TTC549 (cell line): ENCODE data around the gene HELZ.
"Not testable (repeated sequence)": the region's sequence is repeated elsewhere in the genome, so short reads cannot be mapped to it uniquely, and the experiment has no call there.

Experiments used
- FAIRE-seq: peaks from 2 replicates; lab custom pipeline; 2012; peaks lifted over from hg19 to GRCh38; lab: Jason Lieb, UNC

Gene HELZ

GRCh38 chr17:67181825-67182224 is 63.2 kb downstream of the HELZ start:
- no peak for FAIRE-seq

- FAIRE-seq = no peak
These were observed 64.7 kb downstream of the HELZ start for GRCh38 chr17:67180275-67180674.

GRCh38 chr17:67178555-67178954 is 66.4 kb downstream of the HELZ start:
- no peak for FAIRE-seq

GRCh38 chr17:67177732-67178131 is 67.3 kb downstream of the HELZ start:
- FAIRE-seq = no peak

GRCh38 chr17:67174190-67174589 is 70.8 kb downstream of the HELZ start:
- no peak for FAIRE-seq

GRCh38 chr17:67171560-67171959 is 73.4 kb downstream of the HELZ start:
- no peak for FAIRE-seq

DNA sequence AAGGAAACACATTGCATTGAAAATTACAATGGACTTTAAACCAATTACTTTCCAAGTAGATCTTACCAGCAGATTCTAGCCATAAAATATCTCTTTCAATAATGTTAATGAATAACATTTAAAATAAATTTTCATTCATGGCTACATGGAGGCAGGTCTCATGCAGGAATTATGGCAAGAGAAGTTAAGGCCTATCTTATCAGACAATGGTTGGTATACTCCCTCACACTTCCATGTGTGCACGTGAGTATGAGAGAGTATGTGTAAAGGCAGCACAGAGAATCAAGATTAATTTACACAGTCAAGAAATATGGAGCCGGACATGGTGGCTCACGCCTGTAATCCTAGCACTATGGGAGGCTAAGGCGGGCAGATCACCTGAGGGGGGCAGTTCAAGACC is 76.5 kb downstream of the HELZ start:
- no peak for FAIRE-seq

- no peak for FAIRE-seq
These were observed 79.8 kb downstream of the HELZ start for GRCh38 chr17:67165201-67165600.

DNA sequence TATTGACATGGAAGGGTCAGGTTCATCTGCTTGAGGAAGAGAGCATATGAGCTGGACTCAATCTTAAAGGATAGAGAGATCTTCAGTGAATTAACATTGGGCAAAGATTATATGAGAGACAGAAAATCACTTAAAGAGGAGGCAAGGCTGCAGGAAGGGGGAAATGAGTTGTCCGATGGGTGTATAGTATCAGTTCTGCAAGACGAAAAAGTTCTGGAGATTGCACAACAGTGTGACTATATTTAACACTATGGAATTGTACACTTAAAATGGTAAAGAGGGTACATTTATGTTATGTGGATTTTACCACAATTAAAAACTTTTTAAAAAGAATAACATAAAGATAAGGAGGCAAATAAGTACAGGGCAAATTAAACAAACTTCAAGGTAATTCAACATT is 80.7 kb downstream of the HELZ start:
- no peak for FAIRE-seq

DNA sequence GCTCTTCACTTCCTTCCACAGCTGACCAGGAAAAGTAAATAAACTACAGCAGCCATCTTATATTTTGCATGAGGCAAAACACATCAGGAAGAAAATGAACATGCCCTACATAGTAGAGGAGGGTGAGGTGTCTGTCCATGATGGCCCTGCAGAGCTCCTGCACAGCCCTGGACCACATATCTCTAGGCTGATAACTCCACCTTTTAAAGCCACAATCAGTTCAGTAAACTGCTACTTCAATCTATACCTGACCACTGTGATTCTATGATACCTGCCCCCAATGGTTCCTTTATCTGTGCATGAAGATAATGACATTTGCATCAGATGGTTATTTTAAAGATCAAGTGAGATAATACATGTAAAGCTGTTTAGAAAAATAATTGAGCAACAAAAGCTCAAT is 82.2 kb downstream of the HELZ start:
- FAIRE-seq = no peak

DNA sequence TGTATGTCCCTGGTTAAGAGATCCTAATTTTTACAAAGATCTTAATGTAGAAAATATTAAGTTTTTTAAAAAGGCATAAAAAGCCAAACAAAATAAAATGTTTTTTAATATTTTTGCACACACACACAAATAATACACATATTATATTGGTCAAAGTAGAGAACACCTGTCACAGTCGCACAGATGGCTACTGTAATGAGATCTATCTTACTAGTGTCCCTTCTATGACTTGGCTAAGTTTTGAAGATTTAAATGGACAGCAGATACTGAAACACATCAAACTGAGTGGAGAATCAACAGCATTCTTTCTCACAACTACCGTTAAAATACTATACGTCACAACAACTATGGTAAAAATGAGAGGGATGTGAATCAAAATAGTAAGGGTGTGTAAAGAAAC is 83.4 kb downstream of the HELZ start:
- no peak for FAIRE-seq

DNA sequence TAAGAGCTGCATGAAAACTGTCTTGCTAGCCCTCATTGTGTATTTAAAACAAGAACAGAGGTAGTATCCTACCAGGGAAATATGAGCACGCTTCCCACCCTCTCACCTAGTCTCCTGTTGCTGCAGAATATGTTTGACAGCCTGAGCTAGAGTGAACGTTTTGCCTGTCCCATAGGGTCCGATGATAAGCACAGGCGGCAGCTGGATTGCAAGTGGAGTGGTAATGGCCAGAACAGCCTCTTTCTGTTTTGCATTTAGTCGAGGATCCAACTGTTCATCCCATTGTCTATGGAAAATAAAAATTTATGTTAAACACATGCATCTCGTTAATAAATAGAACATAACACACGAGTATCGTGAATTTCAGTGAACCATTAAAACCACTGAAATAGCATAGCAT is 84.2 kb downstream of the HELZ start:
- no peak for FAIRE-seq

DNA sequence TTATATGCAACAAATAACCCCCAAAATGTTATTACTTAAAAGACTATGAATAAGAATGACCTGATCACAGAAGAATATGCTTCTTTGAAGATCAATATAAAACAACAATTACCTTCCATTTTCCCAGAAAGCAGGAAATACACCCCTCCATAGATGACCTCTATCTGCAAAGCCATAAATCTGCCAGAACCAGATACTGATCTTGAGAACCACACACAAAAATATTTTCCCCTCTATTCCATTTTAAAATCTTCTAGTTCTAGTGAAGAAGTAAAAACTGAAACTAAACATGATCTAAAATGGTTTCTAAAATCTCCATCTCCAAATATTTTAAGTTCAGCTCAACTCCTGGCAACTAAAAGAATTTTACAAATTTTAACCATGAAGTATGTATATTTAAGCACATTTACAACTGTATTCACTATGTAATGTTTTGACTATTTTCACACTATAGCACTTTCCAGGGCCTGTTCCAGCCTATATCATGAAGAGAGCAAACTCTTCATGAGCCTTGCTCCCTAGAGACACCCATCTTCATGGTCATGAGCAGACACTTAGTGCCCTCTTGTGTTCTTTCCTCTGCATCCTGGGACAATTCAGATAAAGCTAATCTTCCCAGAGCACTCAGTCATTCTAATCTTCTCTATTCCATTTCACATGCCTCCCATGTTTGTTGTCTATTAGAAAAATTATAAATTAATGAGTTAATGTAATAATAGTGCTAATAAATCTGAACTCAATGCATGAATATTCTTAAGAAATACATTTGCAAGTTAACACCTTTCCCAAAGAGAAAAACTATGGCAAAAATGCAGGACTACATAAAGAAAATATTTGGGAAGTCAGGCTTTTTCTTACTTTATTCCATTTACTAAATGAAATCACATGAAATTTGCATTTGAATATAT is 87.0 kb downstream of the HELZ start:
- peak; percentile 32 for FAIRE-seq

DNA sequence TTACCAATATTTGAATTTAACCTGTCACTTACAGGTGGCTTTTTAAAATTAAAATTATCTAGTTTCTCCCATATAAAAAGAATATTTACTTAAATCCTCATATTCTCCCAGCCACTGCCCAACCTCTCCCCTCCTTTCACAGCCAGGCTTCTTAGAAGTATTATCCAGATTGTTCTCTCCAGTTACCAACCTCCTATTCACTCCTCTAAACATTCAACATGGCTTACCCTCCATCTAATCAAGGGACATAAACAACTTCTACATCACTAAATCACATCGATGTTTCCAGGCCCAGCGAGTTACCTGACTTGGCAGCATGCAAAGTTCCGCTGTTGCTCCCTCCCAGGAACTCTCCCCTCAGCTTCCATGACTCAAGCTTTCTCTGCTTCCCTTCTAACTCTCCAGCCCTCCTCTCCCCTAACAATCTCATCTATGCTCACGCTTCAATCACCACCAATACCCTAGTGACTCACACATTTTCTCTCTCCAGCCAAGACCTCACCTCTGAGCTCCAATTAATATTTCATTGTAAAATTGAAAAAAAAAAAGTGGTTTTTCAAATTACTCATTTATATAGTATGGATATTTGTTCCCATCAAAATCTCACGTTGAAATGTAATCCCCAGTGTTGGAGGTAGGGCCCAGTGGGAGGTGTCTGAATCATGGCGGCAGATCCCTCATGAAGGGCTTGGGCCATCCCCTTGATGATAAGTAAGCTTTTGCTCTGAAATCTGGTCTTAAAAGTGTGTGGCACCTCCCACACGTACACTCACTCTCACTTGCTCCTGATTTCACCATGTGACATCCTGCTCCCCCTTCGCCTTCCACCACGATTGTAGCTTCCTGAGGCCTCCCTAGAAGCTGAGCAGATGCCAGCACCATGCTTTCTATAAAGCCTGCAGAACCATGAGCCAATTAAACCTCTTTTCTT is 88.5 kb downstream of the HELZ start:
- no peak for FAIRE-seq

GRCh38 chr17:67152824-67153223 is 92.2 kb downstream of the HELZ start:
- FAIRE-seq = no peak

DNA sequence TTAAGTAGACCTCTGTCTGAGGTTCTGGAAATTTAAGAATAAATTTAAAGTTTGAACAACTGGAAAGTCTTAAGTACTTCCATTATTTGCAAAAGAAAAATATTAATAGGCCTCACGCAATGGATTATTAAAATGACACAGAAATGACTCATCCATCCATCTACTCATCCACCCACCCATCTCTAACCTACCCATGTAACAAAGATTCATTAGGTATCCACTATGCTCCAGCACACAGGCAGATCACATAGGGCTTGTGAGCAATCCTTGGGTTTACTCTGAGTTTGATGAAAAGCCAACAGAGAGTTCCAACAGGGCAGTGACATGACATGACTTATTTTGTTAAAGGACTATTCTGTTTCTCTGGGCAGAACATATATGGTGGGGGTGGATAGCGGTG is 93.3 kb downstream of the HELZ start:
- FAIRE-seq = no peak

DNA sequence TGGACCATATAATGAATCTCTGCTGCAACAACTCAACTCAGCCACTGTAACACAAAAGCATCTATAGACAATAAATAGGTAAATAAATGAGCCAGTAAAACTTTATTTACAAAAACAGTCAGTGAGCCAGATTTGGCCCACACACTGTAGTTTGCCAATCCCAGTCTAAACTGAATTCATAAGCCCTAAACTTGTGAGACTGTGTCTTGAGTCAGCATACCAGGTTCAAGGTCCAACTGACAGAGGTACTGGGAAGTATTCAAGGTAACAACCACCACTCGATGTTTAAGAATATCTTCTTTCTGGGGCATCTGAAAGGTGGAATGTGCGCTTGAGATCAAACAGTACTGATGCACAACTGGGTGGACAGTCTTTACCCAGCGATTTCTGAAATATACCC is 94.2 kb downstream of the HELZ start:
- FAIRE-seq = no peak

GRCh38 chr17:67148352-67148751 is 96.6 kb downstream of the HELZ start:
- no peak for FAIRE-seq

- FAIRE-seq = no peak
These were observed 99.7 kb downstream of the HELZ start for GRCh38 chr17:67145183-67145805.

DNA sequence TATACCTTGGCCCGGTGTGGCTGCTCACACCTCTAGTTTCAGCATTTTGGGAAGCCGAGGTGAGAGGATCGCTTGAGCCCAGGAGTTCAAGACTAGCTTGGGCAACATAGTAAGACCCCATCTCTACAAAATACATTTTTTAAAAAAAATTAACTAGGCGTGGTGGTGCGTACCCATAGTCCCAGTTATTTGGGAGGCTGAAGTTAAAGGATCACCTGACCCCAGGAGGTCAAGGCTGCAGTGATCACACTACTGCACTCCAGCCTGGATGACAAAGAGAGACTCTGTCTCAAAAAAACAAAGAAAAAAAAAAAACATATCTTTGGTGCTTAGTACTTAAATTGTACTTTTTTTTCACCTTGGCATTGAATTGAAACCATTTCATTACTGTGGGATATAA is 101.7 kb downstream of the HELZ start:
- no peak for FAIRE-seq

GRCh38 chr17:67142030-67142429 is 103.0 kb downstream of the HELZ start:
- FAIRE-seq = not testable (repeated sequence)

- FAIRE-seq = no peak
These were observed 105.0 kb downstream of the HELZ start for GRCh38 chr17:67139784-67140665.
